Activated B cell treated with CpG ODN at 0.5 μM for 24 hours (primary cell): ENCODE results near the gene CYTH4. TPM values are rescaled to one million over a fixed set of nuclear protein-coding genes. Genes with fewer than 3 reads are reported as not detected.
A peak's percentile ranks its signal among the peaks of the same experiment; 100 is the strongest.

Experiments
- ATAC-seq: fragments of 200-7000 bp; cut with Tn5 transposase; one replicate; pipeline ENCODE4 v1.10.0; 2021; ENCODE audit warnings: low read depth, mild to moderate bottlenecking, moderate library complexity
- CTCF ChIA-PET: fragments of 350-600 bp; sonication (Branson Sonifier 250); formaldehyde crosslinking; loops from one replicate; lab custom pipeline; 2021; ENCODE audit warnings: antibody characterized with exemption; lab: Charles Lee
- POLR2A ChIA-PET: fragments of 350-600 bp; sonication (Branson Sonifier 250); formaldehyde crosslinking; loops from one replicate; lab custom pipeline; 2021; ENCODE audit warnings: antibody characterized with exemption; lab: Charles Lee
- DNase-seq: peaks from one replicate; pipeline ENCODE4 v3.0.0; 2022
- H3K27ac Mint-ChIP-seq: one replicate; pipeline ENCODE4 v1.8.0; 2020; ENCODE audit warnings: mixed read lengths
- H3K27me3 Mint-ChIP-seq: one replicate; pipeline ENCODE4 v1.8.0; 2021; ENCODE audit warnings: mixed read lengths
- H3K36me3 Mint-ChIP-seq: one replicate; pipeline ENCODE4 v1.8.0; 2021; ENCODE audit warnings: low read depth, mixed read lengths
- H3K4me1 Mint-ChIP-seq: one replicate; pipeline ENCODE4 v1.8.0; 2021; ENCODE audit warnings: mixed read lengths
- H3K4me3 Mint-ChIP-seq: one replicate; pipeline ENCODE4 v1.8.0; 2020; ENCODE audit warnings: mild to moderate bottlenecking, mixed read lengths
- H3K9me3 Mint-ChIP-seq: one replicate; pipeline ENCODE4 v1.8.0; 2020; ENCODE audit warnings: mixed read lengths
- CTCF ChIP-seq: fragments of 200-600 bp; IDR thresholded peaks from one replicate; pipeline ENCODE4 v1.8.0; 2022; ENCODE audit warnings: antibody characterized with exemption, mild to moderate bottlenecking
- intact Hi-C: fragments of 100-400 bp; cut with micrococcal nuclease; formaldehyde crosslinking; loops from one replicate; pipeline ENCODE4 v1.15.1; 2024
- total RNA-seq: library from RNA; stranded (reverse); gene quantifications from 2 replicates; pipeline ENCODE4 v1.2.3, GENCODE V29; 2022

The CYTH4 gene
- total RNA-seq, 1 donor from 2014 or later: 40.3 TPM

DNA sequence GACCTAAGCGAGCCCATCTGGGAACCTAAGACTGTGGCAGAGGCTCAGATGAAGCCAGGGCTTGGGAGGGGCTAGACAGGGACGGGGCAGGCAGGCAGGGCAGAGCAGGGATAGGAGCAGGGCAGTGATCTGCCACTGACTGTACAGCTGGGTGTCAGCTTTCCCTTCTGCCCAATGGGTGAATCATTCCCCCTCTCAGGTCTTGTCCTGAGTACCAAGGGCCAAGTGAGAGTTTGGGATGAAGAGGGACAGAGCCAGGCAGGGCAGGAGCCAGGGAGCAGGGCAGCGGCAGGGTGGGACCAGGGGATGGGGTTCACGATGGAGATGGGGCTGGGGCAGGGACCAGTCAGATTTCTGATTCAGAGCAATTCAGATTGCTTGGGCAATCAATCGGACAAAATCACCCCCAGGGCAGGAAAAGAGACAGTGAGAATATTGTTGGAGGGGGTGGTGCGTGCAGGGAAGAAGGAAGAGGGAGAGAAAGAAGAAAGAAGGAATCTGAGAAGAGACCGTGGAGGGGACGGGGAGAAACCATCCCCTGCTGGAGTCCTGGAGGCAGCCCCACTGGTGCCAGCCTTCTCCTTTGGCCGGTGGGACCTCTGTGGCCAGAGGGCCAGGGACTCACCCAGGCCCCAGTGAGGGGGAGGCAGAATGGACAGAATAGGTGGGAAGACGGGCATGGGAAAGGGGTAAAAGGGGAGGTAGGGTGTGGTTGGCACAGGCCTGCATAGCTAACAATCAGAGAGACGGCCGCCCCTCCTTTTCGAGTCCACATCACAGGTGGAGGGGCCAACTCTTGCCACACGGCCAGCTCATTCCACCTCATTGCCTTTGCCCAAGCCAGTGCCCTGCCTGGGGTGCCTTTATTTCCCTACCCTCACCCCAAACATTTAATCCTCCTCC lies 47.2 kb downstream of the CYTH4 start:
- ChIA-PET POLR2A (no interaction called here), CTCF (no interaction called here)
- intact Hi-C loops: no loop called here
- Mint-ChIP-seq H3K9me3 (no peaks in the 10 kb centered on the region), H3K36me3 (no peaks in the 10 kb centered on the region), H3K27ac (no peak overlapping the region), H3K4me1 (peaks cover 6% of the 10 kb centered on the region), H3K27me3 (peaks cover 54% of the 10 kb centered on the region), H3K4me3 (no peak overlapping the region)
- TF ChIP-seq CTCF: no peak
- DNase-seq (no peak), ATAC-seq (no peak)

GRCh38 chr22:37330200-37331033 lies 48.1 kb downstream of the CYTH4 start:
- Mint-ChIP-seq H3K27me3 (peaks cover 60% of the 10 kb centered on the region), H3K9me3 (no peaks in the 10 kb centered on the region), H3K4me3 (no peak overlapping the region), H3K4me1 (peaks cover 12% of the 10 kb centered on the region), H3K36me3 (no peaks in the 10 kb centered on the region), H3K27ac (peak overlapping the region; percentile 46)
- intact Hi-C loops: no loop called here
- POLR2A ChIA-PET: no interaction called here
- CTCF ChIA-PET: no interaction called here
- DNase-seq (no peak), ATAC-seq (peak; percentile 71)
- TF ChIP-seq CTCF: no peak

GRCh38 chr22:37331034-37331428 lies 48.7 kb downstream of the CYTH4 start:
- DNase-seq (no peak), ATAC-seq (no peak)
- no peaks in the 10 kb centered on the region for H3K36me3 Mint-ChIP-seq
- no peaks in the 10 kb centered on the region for H3K9me3 Mint-ChIP-seq
- H3K27me3 Mint-ChIP-seq: peaks cover 65% of the 10 kb centered on the region
- intact Hi-C loops: no loop called here
- H3K27ac Mint-ChIP-seq: no peak overlapping the region
- peaks cover 16% of the 10 kb centered on the region for H3K4me1 Mint-ChIP-seq
- POLR2A ChIA-PET: no interaction called here
- CTCF ChIA-PET: no interaction called here
- TF ChIP-seq CTCF: no peak
- no peak overlapping the region for H3K4me3 Mint-ChIP-seq

DNA sequence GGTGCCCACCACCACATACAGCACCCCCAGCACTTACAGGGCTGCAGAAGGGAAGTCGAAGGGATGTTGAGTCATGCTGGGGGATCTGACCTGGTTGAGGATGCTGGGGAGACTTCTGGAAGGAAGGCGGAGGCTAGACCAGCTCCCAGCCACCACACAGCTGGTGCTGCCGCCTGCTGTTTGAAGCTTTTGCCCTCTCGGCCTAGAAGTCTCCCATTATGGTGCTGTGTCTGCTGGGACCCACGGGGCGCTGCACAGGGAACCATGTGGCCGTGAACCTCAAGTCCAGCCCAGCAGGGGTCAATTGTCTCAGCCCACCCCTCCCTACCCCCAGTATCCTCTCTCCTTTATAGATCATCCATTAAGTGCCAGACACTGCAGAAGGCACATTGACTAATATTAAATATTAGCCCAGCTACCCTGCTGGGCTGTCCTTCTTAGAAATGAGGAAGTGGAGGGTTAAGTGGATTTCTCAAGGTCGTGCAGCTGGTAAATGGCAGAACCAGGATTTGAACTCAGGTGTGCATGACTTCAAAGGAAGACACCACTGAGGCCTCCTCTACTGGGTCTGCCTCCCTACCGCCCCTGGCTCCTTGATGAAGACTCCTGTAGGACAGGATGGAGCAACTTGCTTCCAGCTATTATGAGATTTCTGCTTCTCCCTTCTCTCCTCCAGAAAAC lies 49.7 kb downstream of the CYTH4 start:
- DNase-seq: no peak
- ATAC-seq: no peak
- TF ChIP-seq CTCF: no peak
- H3K4me3 Mint-ChIP-seq: no peak overlapping the region
- H3K27ac Mint-ChIP-seq: no peak overlapping the region
- H3K9me3 Mint-ChIP-seq: no peaks in the 10 kb centered on the region
- ChIA-PET POLR2A (no interaction called here), CTCF (no interaction called here)
- intact Hi-C loops: no loop called here
- no peaks in the 10 kb centered on the region for H3K36me3 Mint-ChIP-seq
- peaks cover 63% of the 10 kb centered on the region for H3K27me3 Mint-ChIP-seq
- peaks cover 21% of the 10 kb centered on the region for H3K4me1 Mint-ChIP-seq
